MM.1S (cell line): ENCODE measurements around the gene MMD.

Source experiments
- DNase-seq: peaks from one replicate; pipeline ENCODE4 v3.0.0-alpha.2; 2015
- H2AFZ ChIP-seq: fragments of 300-600 bp; sonication (generic); 2 replicates; pipeline ENCODE4 v1.6.0; 2016; ENCODE audit warnings: antibody characterized with exemption, low read length
- H3F3A ChIP-seq: fragments of 300-600 bp; sonication (generic); 2 replicates; pipeline ENCODE4 v1.6.1; 2016; ENCODE audit warnings: mild to moderate bottlenecking, antibody characterized with exemption, low read length, moderate library complexity, mixed read lengths; ENCODE audit not compliant: insufficient read depth
- H3K27ac ChIP-seq: fragments of 300-600 bp; sonication (generic); 2 replicates; pipeline ENCODE4 v1.5.1; 2016; ENCODE audit warnings: mild to moderate bottlenecking, low read length
- H3K27me3 ChIP-seq: fragments of 300-600 bp; sonication (generic); replicated peaks from 2 replicates; pipeline ENCODE4 v1.6.0; 2016; ENCODE audit warnings: low read length; ENCODE audit not compliant: insufficient read depth
- H3K36me3 ChIP-seq: fragments of 300-600 bp; sonication (generic); replicated peaks from 2 replicates; pipeline ENCODE4 v1.6.1; 2016; ENCODE audit warnings: mild to moderate bottlenecking, low read length, mixed read lengths; ENCODE audit not compliant: insufficient read depth
- H3K4me1 ChIP-seq: fragments of 300-600 bp; sonication (generic); 2 replicates; pipeline ENCODE4 v1.6.1; 2016; ENCODE audit warnings: low read length, mixed read lengths
- H3K4me2 ChIP-seq: fragments of 300-600 bp; sonication (generic); 2 replicates; pipeline ENCODE4 v1.6.0; 2016; ENCODE audit warnings: low read depth, low read length
- H3K4me3 ChIP-seq: fragments of 300-600 bp; sonication (generic); 2 replicates; pipeline ENCODE4 v1.5.1; 2016; ENCODE audit warnings: low read length, mixed read lengths
- H3K79me2 ChIP-seq: fragments of 300-600 bp; sonication (generic); 2 replicates; pipeline ENCODE4 v1.6.1; 2016; ENCODE audit warnings: mixed run types, low read length, mixed read lengths
- H3K9ac ChIP-seq: fragments of 300-600 bp; sonication (generic); 2 replicates; pipeline ENCODE4 v1.6.1; 2016; ENCODE audit warnings: low read length, mixed read lengths
- H3K9me2 ChIP-seq: fragments of 300-600 bp; sonication (generic); replicated peaks from 2 replicates; pipeline ENCODE4 v1.6.1; 2016; ENCODE audit warnings: mild to moderate bottlenecking, low read length, mixed read lengths; ENCODE audit not compliant: insufficient read depth
- H3K9me3 ChIP-seq: fragments of 300-600 bp; sonication (generic); replicated peaks from 2 replicates; pipeline ENCODE4 v1.6.1; 2016; ENCODE audit warnings: mild to moderate bottlenecking, low read length, mixed read lengths; ENCODE audit not compliant: insufficient read depth
- H4K20me1 ChIP-seq: fragments of 300-600 bp; sonication (generic); 2 replicates; pipeline ENCODE4 v1.6.1; 2016; ENCODE audit warnings: mild to moderate bottlenecking, low read length, moderate library complexity, mixed read lengths; ENCODE audit not compliant: insufficient read depth
- CTCF ChIP-seq: fragments of 300-600 bp; sonication (generic); IDR thresholded peaks from 2 replicates; pipeline ENCODE4 v1.5.1; 2016; ENCODE audit warnings: antibody characterized with exemption, low read length, mixed read lengths
- EZH2 ChIP-seq: fragments of 300-600 bp; sonication (generic); optimal IDR thresholded peaks from 2 replicates; pipeline ENCODE3; 2017; ENCODE audit warnings: low read depth, mild to moderate bottlenecking, antibody characterized with exemption, low read length, mixed read lengths
- EZH2phosphoT487 ChIP-seq: fragments of 300-600 bp; sonication (generic); IDR thresholded peaks from 2 replicates; pipeline ENCODE4 v1.6.1; 2018; ENCODE audit warnings: antibody characterized with exemption, low read length

MMD gene

GRCh38 chr17:55462711-55463110 lies 41.1 kb upstream of the MMD start:
- no peaks in the 10 kb centered on the region for H3K27me3 ChIP-seq
- H3K4me1 ChIP-seq = no peaks in the 10 kb centered on the region
- no peak overlapping the region for H3K4me2 ChIP-seq
- no peak for TF ChIP-seq EZH2
- TF ChIP-seq CTCF = no peak
- TF ChIP-seq EZH2phosphoT487 = no peak
- H3K9me2 ChIP-seq = no peaks in the 10 kb centered on the region
- H3K4me3 ChIP-seq = no peak overlapping the region
- H3K9me3 ChIP-seq = no peaks in the 10 kb centered on the region
- no peak overlapping the region for H2AFZ ChIP-seq
- H3K36me3 ChIP-seq = no peaks in the 10 kb centered on the region
- no peaks in the 10 kb centered on the region for H3F3A ChIP-seq
- no peak for DNase-seq
- no peak overlapping the region for H3K27ac ChIP-seq
- H4K20me1 ChIP-seq = no peaks in the 10 kb centered on the region
- no peaks in the 10 kb centered on the region for H3K79me2 ChIP-seq
- H3K9ac ChIP-seq = no peak overlapping the region

- Histone ChIP-seq H3K9me3 (no peaks in the 10 kb centered on the region), H3K9me2 (no peaks in the 10 kb centered on the region)
Observed at GRCh38 chr17:55462234-55462633, 40.6 kb upstream of the MMD start.

GRCh38 chr17:55458978-55459377 lies 37.3 kb upstream of the MMD start:
- Histone ChIP-seq H2AFZ (no peak overlapping the region), H3K79me2 (no peaks in the 10 kb centered on the region), H3K4me2 (no peak overlapping the region), H3K9me2 (no peaks in the 10 kb centered on the region), H4K20me1 (no peaks in the 10 kb centered on the region), H3K9ac (no peak overlapping the region), H3K9me3 (no peaks in the 10 kb centered on the region), H3K36me3 (no peaks in the 10 kb centered on the region), H3F3A (no peaks in the 10 kb centered on the region), H3K4me3 (no peak overlapping the region), H3K4me1 (no peaks in the 10 kb centered on the region), H3K27ac (no peak overlapping the region), H3K27me3 (no peaks in the 10 kb centered on the region)
- TF ChIP-seq CTCF = no peak
- TF ChIP-seq EZH2 = no peak
- TF ChIP-seq EZH2phosphoT487 = no peak
- no peak for DNase-seq

More at GRCh38 chr17:55462234-55462633, 40.6 kb upstream of the MMD start:
- Histone ChIP-seq H3K79me2 (no peaks in the 10 kb centered on the region), H3K9ac (no peak overlapping the region), H4K20me1 (no peaks in the 10 kb centered on the region), H3K4me3 (no peak overlapping the region), H2AFZ (no peak overlapping the region), H3K27me3 (no peaks in the 10 kb centered on the region), H3K27ac (no peak overlapping the region), H3F3A (no peaks in the 10 kb centered on the region), H3K36me3 (no peaks in the 10 kb centered on the region), H3K4me1 (no peaks in the 10 kb centered on the region), H3K4me2 (no peak overlapping the region)
- DNase-seq = no peak
- TF ChIP-seq EZH2phosphoT487 (no peak), EZH2 (no peak)

GRCh38 chr17:55458287-55458900 lies 36.8 kb upstream of the MMD start:
- TF ChIP-seq EZH2 (no peak), CTCF (no peak), EZH2phosphoT487 (no peak)
- Histone ChIP-seq H3K36me3 (no peaks in the 10 kb centered on the region), H3K79me2 (no peaks in the 10 kb centered on the region), H2AFZ (no peak overlapping the region), H3K9ac (no peak overlapping the region), H3K9me2 (no peaks in the 10 kb centered on the region), H3K9me3 (no peaks in the 10 kb centered on the region), H3K4me2 (no peak overlapping the region), H4K20me1 (no peaks in the 10 kb centered on the region), H3K27ac (no peak overlapping the region), H3K4me3 (no peak overlapping the region), H3F3A (no peaks in the 10 kb centered on the region), H3K4me1 (no peaks in the 10 kb centered on the region), H3K27me3 (no peaks in the 10 kb centered on the region)
- no peak for DNase-seq
